A549 (cell line): Measurements from ENCODE around the gene RIMKLA. TPM values are rescaled to one million over a fixed set of nuclear protein-coding genes. Genes with fewer than 3 reads are reported as not detected.

Experiments used
- ATAC-seq, 2 experiments: fragments of 200-7000 bp in 1 of 2; fragments of >200 bp in 1 of 2; cut with Nextera tagmentation in 1 of 2; cut with Tn5 transposase in 1 of 2; 3 replicates each; pipeline versions ENCODE4 v1.8.0 to v1.9.1; 2018 to 2020; ENCODE audit warnings: mild to moderate bottlenecking in 1 of 2, moderate library complexity in 1 of 2
- CTCF ChIA-PET: fragments of 300-600 bp; sonication (Branson Sonifier 250); formaldehyde crosslinking; extraction: SDS; loops from one replicate; lab custom pipeline; 2021; ENCODE audit warnings: antibody characterized with exemption, inconsistent platforms; lab: Yijun Ruan, JAX
- POLR2A ChIA-PET: fragments of 350-600 bp; formaldehyde crosslinking; extraction: SDS; loops from one replicate; lab custom pipeline; 2021; ENCODE audit warnings: antibody characterized with exemption, inconsistent platforms; lab: Yijun Ruan, JAX
- DNase-seq, 2 experiments: peaks; one replicate each; pipeline versions ENCODE4 v3.0.0 to v3.0.0-alpha.2; 2011 to 2016; ENCODE audit warnings: low read depth in 1 of 2, low spot score in 1 of 2
- FAIRE-seq: peaks from 2 replicates; lab custom pipeline; 2011; peaks lifted over from hg19 to GRCh38; lab: Jason Lieb, UNC
- H3K27ac ChIP-seq, 2 experiments: fragments of >200 bp; sonication (Bioruptor Twin); formaldehyde crosslinking; 3 replicates each; pipeline ENCODE4 v1.5.1; 2016 to 2017
- H3K4me1 ChIP-seq: fragments of >200 bp; sonication (Bioruptor Twin); formaldehyde crosslinking; 3 replicates; pipeline ENCODE4 v1.6.1; 2016
- H3K4me2 ChIP-seq: fragments of >200 bp; sonication (Bioruptor Twin); formaldehyde crosslinking; 3 replicates; pipeline ENCODE4 v1.6.1; 2016
- H3K4me3 ChIP-seq: fragments of >200 bp; sonication (Bioruptor Twin); formaldehyde crosslinking; 3 replicates; pipeline ENCODE4 v1.5.1; 2016
- H3K9me3 ChIP-seq: fragments of >200 bp; sonication (Bioruptor Twin); formaldehyde crosslinking; 3 replicates; pipeline ENCODE4 v1.6.1; 2016
- BHLHE40 ChIP-seq: IDR thresholded peaks from 2 replicates; pipeline ENCODE4 v1.6.1; 2012; ENCODE audit warnings: low read depth, low read length, inconsistent platforms
- CHD2 ChIP-seq: fragments of 150-350 bp; IDR thresholded peaks from 2 replicates; pipeline ENCODE4 v1.6.1; 2014; ENCODE audit warnings: low read length; ENCODE audit not compliant: partially characterized antibody
- CHD4 ChIP-seq: fragments of 200-600 bp; sonication (generic); IDR thresholded peaks from 2 replicates; pipeline ENCODE4 v1.6.1; 2016; ENCODE audit warnings: antibody characterized with exemption, mild to moderate bottlenecking, borderline replicate concordance
- EHF ChIP-seq: fragments of 250-450 bp; sonication (Bioruptor Pico); IDR thresholded peaks from 2 replicates; pipeline ENCODE4 v1.5.0; 2020; ENCODE audit warnings: mild to moderate bottlenecking
- EP300 ChIP-seq, 2 experiments: fragments of >200 bp; sonication (Bioruptor Twin); formaldehyde crosslinking; IDR thresholded peaks; 2 replicates in 1 of 2; 3 replicates in 1 of 2; pipeline ENCODE4 v1.6.1; 2016 to 2017
- FOSB ChIP-seq: fragments of 250-450 bp; sonication (Bioruptor Pico); IDR thresholded peaks from 2 replicates; pipeline ENCODE4 v1.5.0; 2020; ENCODE audit warnings: mild to moderate bottlenecking, moderate library complexity
- FOSL2 ChIP-seq, 2 experiments: fragments of 450-650 bp in 1 of 2; fragments of >200 bp in 1 of 2; sonication (Bioruptor Twin) in 1 of 2; formaldehyde crosslinking; IDR thresholded peaks; 2 replicates each; pipeline versions ENCODE4 v1.5.0 to v1.6.1; 2016 to 2020; ENCODE audit warnings: mild to moderate bottlenecking in 1 of 2, moderate library complexity in 1 of 2
- FOXS1 ChIP-seq: fragments of 250-450 bp; sonication (Bioruptor Pico); IDR thresholded peaks from 2 replicates; pipeline ENCODE4 v1.5.0; 2020; ENCODE audit warnings: mild to moderate bottlenecking, moderate library complexity
- GATA3 ChIP-seq: IDR thresholded peaks from 2 replicates; pipeline ENCODE4 v1.6.1; 2012; ENCODE audit warnings: borderline replicate concordance
- HOXB13 ChIP-seq: fragments of 250-450 bp; sonication (Bioruptor Pico); IDR thresholded peaks from 2 replicates; pipeline ENCODE4 v1.5.0; 2020; ENCODE audit warnings: low read depth, mild to moderate bottlenecking, moderate library complexity
- JUN ChIP-seq, 2 experiments: fragments of >200 bp; sonication (Bioruptor Twin); formaldehyde crosslinking; IDR thresholded peaks; 2 replicates in 1 of 2; 3 replicates in 1 of 2; pipeline ENCODE4 v1.6.1; 2016 to 2017
- JUNB ChIP-seq: fragments of >200 bp; sonication (Bioruptor Twin); formaldehyde crosslinking; IDR thresholded peaks from 2 replicates; pipeline ENCODE4 v1.6.1; 2016
- KDM5A ChIP-seq: fragments of 200-600 bp; sonication (generic); IDR thresholded peaks from 2 replicates; pipeline ENCODE4 v1.6.1; 2016; ENCODE audit warnings: antibody characterized with exemption, mild to moderate bottlenecking
- MAFK ChIP-seq: fragments of 450-650 bp; IDR thresholded peaks from 2 replicates; pipeline ENCODE4 v1.6.1; 2014; ENCODE audit not compliant: partially characterized antibody
- MAX ChIP-seq: IDR thresholded peaks from 2 replicates; pipeline ENCODE4 v1.6.1; 2012
- NFE2L2 ChIP-seq: fragments of 150-350 bp; conservative IDR thresholded peaks from 2 replicates; pipeline ENCODE4 v1.6.1; 2014; ENCODE audit warnings: low read length
- NR3C1 ChIP-seq: fragments of >200 bp; sonication (Bioruptor Twin); formaldehyde crosslinking; IDR thresholded peaks from 3 replicates; pipeline ENCODE4 v1.6.1; 2017
- POLR2A ChIP-seq: IDR thresholded peaks from 2 replicates; pipeline ENCODE4 v1.6.1; 2012; ENCODE audit warnings: mild to moderate bottlenecking, low read length
- RAD21 ChIP-seq, 2 experiments: fragments of >200 bp in 1 of 2; sonication (Bioruptor Twin) in 1 of 2; formaldehyde crosslinking in 1 of 2; IDR thresholded peaks in 1 of 2; conservative IDR thresholded peaks in 1 of 2; 2 replicates in 1 of 2; 3 replicates in 1 of 2; pipeline ENCODE4 v1.6.1; 2012 to 2018; ENCODE audit warnings: inconsistent platforms in 1 of 2
- RFX5 ChIP-seq: fragments of 450-650 bp; IDR thresholded peaks from 2 replicates; pipeline ENCODE4 v1.7.1; 2014; ENCODE audit warnings: antibody characterized with exemption, mild to moderate bottlenecking, moderate library complexity
- RNF2 ChIP-seq: fragments of 200-600 bp; sonication (generic); IDR thresholded peaks from 2 replicates; pipeline ENCODE4 v1.6.1; 2016; ENCODE audit warnings: low read depth, mild to moderate bottlenecking, antibody characterized with exemption, moderate library complexity, borderline replicate concordance
- SMC3 ChIP-seq: fragments of >200 bp; sonication (Bioruptor Twin); formaldehyde crosslinking; IDR thresholded peaks from 3 replicates; pipeline ENCODE4 v1.6.1; 2018; ENCODE audit warnings: inconsistent platforms
- TFCP2L1 ChIP-seq: fragments of 250-450 bp; sonication (Bioruptor Pico); IDR thresholded peaks from 2 replicates; pipeline ENCODE4 v1.5.0; 2021; ENCODE audit warnings: mild to moderate bottlenecking
- ZSCAN20 ChIP-seq: fragments of 250-450 bp; sonication (Bioruptor Pico); IDR thresholded peaks from 2 replicates; pipeline ENCODE4 v1.8.0; 2022; ENCODE audit warnings: mild to moderate bottlenecking, moderate library complexity
- whole genome bisulfite sequencing: methylation state at CpG from one replicate; pipeline ENCODE4 v1.1.6; 2017; ENCODE audit errors: missing lambda C conversion rate; 5-methylcytosine and 5-hydroxymethylcytosine counted together
- polyA plus RNA-seq, 4 experiments: library from polyadenylated mRNA; depleted of rRNA in 3 of 4; stranded (reverse); fragments of >200 nt; fragmentation: RNase III in 1 of 4; extraction: RNeasy Plus Mini Kit Qiagen cat#74134 plus additional on column Dnase treatment in 1 of 4; gene quantifications; 2 replicates in 3 of 4; 3 replicates in 1 of 4; pipeline ENCODE4 v1.2.3, GENCODE V29; 2011 to 2017
- TF ChIP-seq, protein P1 (sequence below): fragments of >200 bp; sonication (Bioruptor Twin); formaldehyde crosslinking; IDR thresholded peaks from 3 replicates; pipeline ENCODE4 v1.6.1; 2016

The RIMKLA gene
- polyA plus RNA-seq, 2 of the 4 experiments (the other 2 are of a cell fraction) = 0.35 to 1.7 TPM

GRCh38 chr1:42434340-42434739, 53.7 kb downstream of the RIMKLA start:
- Histone ChIP-seq H3K27ac (no peak overlapping the region), H3K4me2 (no peak overlapping the region), H3K4me3 (no peak overlapping the region), H3K4me1 (no peaks in the 10 kb centered on the region; the same call in 2 of the 3 replicates), H3K9me3 (no peaks in the 10 kb centered on the region)
- CTCF ChIA-PET = interaction anchor here (0.5 kb wide), 1 partner anchor 17 kb away, joined by 3 read pairs; no protein-coding TSS in a partner anchor
- POLR2A ChIA-PET = no interaction called here
- ATAC-seq = no peak
- no peak for DNase-seq
- WGBS = 80% methylated on average over 4 of the region's 4 CpGs
- no peak for TF ChIP-seq POLR2A
- TF ChIP-seq FOSB (CRISPR knock-in tag) = no peak
- TF ChIP-seq JUN (IDR thresholded peaks at IDR 0.05) = no peak
- TF ChIP-seq KDM5A = no peak
- no peak for TF ChIP-seq NR3C1
- TF ChIP-seq, protein P1, sequence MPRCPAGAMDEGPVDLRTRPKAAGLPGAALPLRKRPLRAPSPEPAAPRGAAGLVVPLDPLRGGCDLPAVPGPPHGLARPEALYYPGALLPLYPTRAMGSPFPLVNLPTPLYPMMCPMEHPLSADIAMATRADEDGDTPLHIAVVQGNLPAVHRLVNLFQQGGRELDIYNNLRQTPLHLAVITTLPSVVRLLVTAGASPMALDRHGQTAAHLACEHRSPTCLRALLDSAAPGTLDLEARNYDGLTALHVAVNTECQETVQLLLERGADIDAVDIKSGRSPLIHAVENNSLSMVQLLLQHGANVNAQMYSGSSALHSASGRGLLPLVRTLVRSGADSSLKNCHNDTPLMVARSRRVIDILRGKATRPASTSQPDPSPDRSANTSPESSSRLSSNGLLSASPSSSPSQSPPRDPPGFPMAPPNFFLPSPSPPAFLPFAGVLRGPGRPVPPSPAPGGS = no peak
- TF ChIP-seq RFX5 = no peak
- TF ChIP-seq MAFK = no peak
- no peak for TF ChIP-seq NFE2L2
- no peak for FAIRE-seq

- TF ChIP-seq FOSL2 (IDR thresholded peaks at IDR 0.05) = peak; percentile 61; the same call in 1 of the 2 replicates
- peak; percentile 78 for TF ChIP-seq FOSL2 (CRISPR knock-in tag; IDR thresholded peaks at IDR 0.05)
- TF ChIP-seq FOXS1 (CRISPR knock-in tag) = no peak
- TF ChIP-seq TFCP2L1 (CRISPR knock-in tag) = no peak
- TF ChIP-seq HOXB13 (CRISPR knock-in tag) = no peak
- TF ChIP-seq JUNB = peak; percentile 43; the same call in 1 of the 2 replicates
- ChIA-PET CTCF (no interaction called here), POLR2A (no interaction called here)
- Histone ChIP-seq H3K4me2 (peak overlapping the region; percentile 56), H3K9me3 (no peaks in the 10 kb centered on the region), H3K4me1 (peaks cover 10% of the 10 kb centered on the region), H3K27ac (no peak overlapping the region), H3K4me3 (no peak overlapping the region)
- 4% methylated on average over 2 of the region's 2 CpGs for WGBS
- no peak for FAIRE-seq
- peak; percentile 64 to 70; a peak in 5 of 6 replicates for ATAC-seq
- peak in 1 of 2 experiments; percentile 42 for DNase-seq
Observed at GRCh38 chr1:42439940-42440339, 59.3 kb downstream of the RIMKLA start.

- Histone ChIP-seq H3K4me2 (no peak overlapping the region), H3K4me3 (no peak overlapping the region), H3K27ac (no peak overlapping the region), H3K4me1 (peaks cover 10% of the 10 kb centered on the region), H3K9me3 (no peaks in the 10 kb centered on the region)
- no peak for FAIRE-seq
- TF ChIP-seq EP300 (IDR thresholded peaks at IDR 0.05) (no peak), GATA3 (no peak), RAD21 (conservative IDR thresholded peaks at IDR 0.05 in 1 of 2, IDR thresholded peaks at IDR 0.05 in 1 of 2) (no peak), MAX (no peak), BHLHE40 (no peak)
- 40% methylated on average over 2 of the region's 2 CpGs for WGBS
- DNase-seq = no peak
- ChIA-PET POLR2A (no interaction called here), CTCF (no interaction called here)
- no peak for ATAC-seq
Observed at GRCh38 chr1:42442662-42443061, 62.1 kb downstream of the RIMKLA start.

- ATAC-seq (no peak), DNase-seq (no peak), FAIRE-seq (no peak)
- ChIA-PET CTCF (no interaction called here), POLR2A (no interaction called here)
- Histone ChIP-seq H3K4me1 (no peaks in the 10 kb centered on the region), H3K27ac (no peak overlapping the region), H3K4me2 (no peak overlapping the region), H3K9me3 (no peaks in the 10 kb centered on the region), H3K4me3 (no peak overlapping the region)
- TF ChIP-seq TFCP2L1 (CRISPR knock-in tag) (no peak), ZSCAN20 (no peak), CHD4 (no peak), EHF (CRISPR knock-in tag) (no peak), BHLHE40 (no peak), JUN (IDR thresholded peaks at IDR 0.05) (no peak), RNF2 (no peak), JUNB (no peak), CHD2 (no peak), SMC3 (no peak), MAFK (no peak)
Observed at GRCh38 chr1:42449256-42449655, 68.7 kb downstream of the RIMKLA start.
